CD4-positive, alpha-beta T cell treated with Interleukin-1 beta for 1 hour (primary cell): ENCODE results near the gene TBXAS1.

Experiments used
- DNase-seq, 2 donors: peaks; one replicate each; pipeline ENCODE4 v3.0.0-alpha.2; 2020 to 2022

The TBXAS1 gene

DNA sequence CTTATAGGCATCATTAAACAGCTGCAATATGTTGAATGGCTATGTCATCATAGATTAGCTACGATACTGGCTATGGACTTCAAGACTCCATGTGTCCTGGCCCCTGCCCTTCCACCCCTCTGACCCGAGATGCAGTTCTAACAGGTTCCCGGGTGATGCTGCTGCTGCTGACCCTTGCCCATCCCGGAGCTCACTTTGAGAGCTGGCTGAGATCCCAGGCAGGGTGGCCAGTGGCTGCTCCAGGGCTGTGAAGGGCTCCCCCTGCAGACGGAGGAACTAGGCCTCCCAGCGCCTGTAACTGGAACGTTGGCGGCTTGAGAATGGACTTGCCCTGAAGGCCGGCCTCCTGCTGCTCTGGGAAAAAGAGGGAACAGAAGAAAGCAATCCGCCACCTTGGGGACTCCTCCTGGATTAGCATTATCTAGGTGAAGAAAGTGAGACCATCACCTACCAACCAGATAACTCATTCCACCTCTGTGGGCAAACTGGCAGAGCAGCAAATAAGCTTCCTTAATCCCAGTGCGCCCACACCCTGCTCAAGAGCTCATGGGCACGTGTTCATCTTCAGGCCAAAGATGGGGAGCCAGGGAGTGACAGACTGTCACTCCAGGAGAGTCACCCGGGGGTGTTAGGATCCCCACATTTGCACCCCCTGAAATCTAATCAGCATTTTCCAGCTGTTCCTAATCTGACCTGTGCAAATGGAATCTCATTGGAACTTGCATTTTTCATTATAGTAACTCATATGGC, 176.9 kb downstream of the TBXAS1 start:
- DNase-seq: no peak

DNA sequence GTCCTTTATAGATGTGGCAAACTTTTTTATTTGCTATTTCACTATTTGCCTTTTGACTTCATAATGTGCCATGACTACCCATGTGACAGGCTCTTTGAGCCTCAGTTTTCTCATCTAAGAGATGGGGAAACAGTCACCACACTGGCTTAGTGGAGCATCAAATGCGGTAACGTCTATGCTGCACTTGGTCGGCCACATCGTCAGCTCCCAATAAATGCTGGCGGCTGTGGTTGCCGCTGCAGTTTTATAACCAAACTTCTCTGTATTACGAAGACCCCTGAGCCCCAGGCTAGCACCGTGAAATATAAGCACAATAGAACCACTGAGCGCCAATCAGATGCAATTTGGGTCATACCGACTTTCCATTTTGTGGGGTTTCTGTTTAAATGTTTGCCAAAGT, 177.5 kb downstream of the TBXAS1 start:
- no peak for DNase-seq

- DNase-seq: no peak
Observed at GRCh38 chr7:140007051-140007690, 178.1 kb downstream of the TBXAS1 start.

- DNase-seq: no peak
Observed at GRCh38 chr7:140008755-140009610, 179.9 kb downstream of the TBXAS1 start.

GRCh38 chr7:140009735-140010134, 180.7 kb downstream of the TBXAS1 start:
- no peak for DNase-seq

DNA sequence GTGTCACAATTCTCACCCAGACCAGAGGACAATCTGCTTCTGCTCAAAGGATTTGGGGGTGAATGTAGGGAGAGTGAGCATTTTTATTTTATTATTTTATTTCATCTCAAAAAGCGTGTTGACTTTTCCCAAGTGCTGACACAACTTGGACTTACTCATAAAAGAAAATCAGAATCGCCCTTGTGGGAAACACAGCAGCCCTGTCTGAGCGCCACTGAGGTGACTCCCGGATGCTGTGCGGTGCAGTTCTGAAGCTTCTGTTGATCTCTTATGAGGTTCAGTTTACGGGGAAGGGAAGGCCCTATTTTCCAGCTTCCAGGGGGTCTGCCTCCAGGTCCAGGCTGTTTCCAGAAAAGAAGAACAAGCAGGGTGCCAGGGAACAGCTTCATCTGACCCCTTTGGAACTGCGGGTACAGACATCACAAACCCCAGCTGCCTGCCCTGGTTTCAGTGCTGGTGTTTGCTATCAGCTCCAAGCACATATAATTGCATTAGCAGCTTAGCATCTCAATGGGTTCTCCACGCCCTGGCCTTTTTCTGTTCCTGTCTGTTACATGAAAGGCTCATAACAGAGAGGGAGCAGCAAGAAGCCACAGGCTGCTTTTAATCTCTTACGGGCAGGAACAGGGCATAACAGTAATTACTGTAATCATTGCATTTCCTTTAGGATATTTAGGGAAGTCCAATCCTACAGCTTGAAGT, 181.3 kb downstream of the TBXAS1 start:
- no peak for DNase-seq

GRCh38 chr7:140013676-140014075, 184.6 kb downstream of the TBXAS1 start:
- no peak for DNase-seq

DNA sequence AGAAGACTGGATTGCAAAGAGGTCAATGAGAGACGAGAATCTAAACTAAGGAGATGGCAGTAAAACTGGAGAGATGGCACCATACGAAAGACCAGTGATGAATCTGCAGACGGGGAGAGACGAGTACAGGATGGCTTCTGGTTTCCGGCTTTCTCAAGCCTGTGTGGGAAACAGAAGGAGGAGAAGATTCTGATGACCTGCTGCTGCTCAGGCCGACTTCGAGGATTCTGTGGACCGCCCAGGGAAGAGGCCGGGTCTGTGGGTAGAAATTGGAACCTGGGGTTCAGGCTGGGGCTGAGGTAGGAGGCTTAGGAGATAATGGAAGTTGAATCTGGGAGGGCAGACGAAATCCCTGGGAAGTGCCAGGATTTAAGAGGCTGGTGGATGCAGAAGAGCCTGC, 185.1 kb downstream of the TBXAS1 start:
- DNase-seq: no peak

DNA sequence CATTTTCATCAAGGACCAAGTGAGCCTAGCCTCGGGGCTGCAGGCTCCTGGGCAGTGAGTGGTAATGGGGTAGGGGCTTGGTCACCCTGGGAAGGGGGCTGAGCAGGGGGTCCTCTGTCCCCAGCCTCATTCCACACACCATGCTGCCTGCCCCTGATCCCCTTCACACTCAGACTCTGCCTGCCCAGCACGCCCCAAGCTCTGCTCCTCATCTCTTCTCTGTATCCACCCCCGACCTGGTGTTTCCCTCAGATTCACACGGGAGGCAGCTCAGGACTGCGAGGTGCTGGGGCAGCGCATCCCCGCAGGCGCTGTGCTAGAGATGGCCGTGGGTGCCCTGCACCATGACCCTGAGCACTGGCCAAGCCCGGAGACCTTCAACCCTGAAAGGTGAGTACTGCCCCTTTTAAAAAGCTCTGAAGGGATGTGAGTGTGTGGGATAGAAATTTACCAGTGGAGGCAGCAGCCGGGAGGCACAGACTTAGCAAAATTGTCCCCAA, 186.5 kb downstream of the TBXAS1 start:
- no peak for DNase-seq

DNA sequence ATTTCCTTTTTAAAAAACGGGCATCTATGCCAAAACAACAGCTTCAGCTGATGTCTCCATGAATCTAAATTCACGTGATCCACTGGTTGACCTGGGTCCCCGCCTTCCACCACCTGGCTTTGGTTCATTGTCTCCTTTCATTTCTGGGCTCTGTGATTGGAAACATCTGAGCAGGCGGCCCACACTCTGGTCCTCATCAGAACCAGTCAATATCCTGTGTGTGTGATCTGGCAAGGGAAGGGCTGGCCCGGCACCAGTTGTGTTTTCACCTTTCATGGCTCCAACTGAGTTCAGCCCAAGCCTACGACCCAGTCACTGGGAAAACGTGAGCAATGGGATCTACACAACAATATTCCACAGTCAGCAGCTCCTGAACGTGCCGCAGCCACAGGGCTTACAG, 187.5 kb downstream of the TBXAS1 start:
- DNase-seq: no peak

DNA sequence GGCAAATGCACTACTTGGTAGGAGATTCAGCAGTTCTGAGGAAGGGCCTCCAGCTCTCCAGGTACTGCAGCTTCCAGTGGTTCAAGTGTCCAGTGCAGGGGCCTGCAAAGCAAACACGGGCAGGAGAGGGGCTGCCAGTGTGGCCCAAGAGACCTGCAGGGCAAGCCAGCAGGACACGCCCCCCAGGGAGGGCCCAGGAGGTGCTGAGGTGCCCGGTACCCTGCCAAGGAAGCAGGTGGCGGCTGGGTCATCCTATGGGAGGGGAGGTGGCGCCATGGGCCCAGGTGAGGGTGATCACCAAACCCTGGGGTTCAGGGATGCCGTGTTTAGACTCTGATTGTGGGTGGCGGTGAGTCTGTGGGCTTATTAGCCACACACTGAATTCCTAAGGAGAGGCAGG, 188.0 kb downstream of the TBXAS1 start:
- no peak for DNase-seq

- DNase-seq: no peak
Observed at GRCh38 chr7:140017543-140017942, 188.5 kb downstream of the TBXAS1 start.

- no peak for DNase-seq
Observed at GRCh38 chr7:140018125-140019043, 189.3 kb downstream of the TBXAS1 start.

GRCh38 chr7:140019172-140019571, 190.1 kb downstream of the TBXAS1 start:
- DNase-seq: no peak

GRCh38 chr7:140019606-140020005, 190.5 kb downstream of the TBXAS1 start:
- DNase-seq: no peak

DNA sequence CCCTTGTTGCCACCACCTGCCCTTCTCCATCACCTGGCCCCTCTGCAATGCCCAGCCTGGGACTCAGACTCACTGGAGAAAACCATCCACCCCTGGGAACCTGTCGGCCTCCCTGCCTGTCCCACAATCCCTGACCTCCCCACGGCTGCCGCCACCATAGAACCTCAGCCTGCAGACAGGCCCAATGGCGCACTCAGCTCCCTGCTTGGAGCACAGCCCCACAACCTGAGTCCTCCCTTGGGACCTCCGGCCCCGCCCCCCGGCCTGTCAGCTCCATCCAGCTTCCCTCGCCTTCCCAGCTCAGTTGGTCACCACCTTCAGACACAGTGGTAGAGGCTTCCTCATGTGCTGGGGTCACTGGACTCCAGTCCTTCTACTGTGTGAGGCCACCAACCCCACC, 192.5 kb downstream of the TBXAS1 start:
- no peak for DNase-seq

- no peak for DNase-seq
Observed at GRCh38 chr7:140022582-140023211, 193.6 kb downstream of the TBXAS1 start.

DNA sequence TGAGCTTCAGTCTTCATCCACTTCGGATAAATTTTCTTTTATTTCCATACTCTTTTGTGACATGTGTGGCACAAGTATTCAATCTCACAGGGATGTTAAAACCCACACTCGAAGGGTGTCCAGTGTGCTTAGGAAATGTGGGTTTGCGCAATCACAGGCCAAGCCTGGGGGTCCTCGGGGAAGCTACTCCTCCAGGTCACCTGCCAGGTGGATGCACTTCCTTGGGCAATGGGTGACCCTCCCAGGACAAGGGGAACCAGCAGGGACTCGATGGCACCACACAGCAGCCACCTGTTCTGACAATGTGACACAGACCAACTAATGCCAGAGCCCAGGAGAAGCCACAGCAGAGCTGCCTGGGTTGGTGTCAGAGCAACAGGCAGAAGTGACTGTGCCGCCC, 194.7 kb downstream of the TBXAS1 start:
- no peak for DNase-seq

- DNase-seq: no peak
Observed at GRCh38 chr7:140024585-140024984, 195.5 kb downstream of the TBXAS1 start.

GRCh38 chr7:140025241-140025640, 196.2 kb downstream of the TBXAS1 start:
- no peak for DNase-seq

- no peak for DNase-seq
Observed at GRCh38 chr7:140025814-140026433, 196.9 kb downstream of the TBXAS1 start.
